Epithelial cell of esophagus (primary cell): ENCODE measurements around the gene NEUROD6.

ENCODE experiments used
- DNase-seq: peaks from one replicate; pipeline ENCODE4 v3.0.0; 2010; ENCODE audit warnings: low read depth
- H3K4me3 ChIP-seq: 2 replicates; pipeline ENCODE4 v1.5.1; 2011; ENCODE audit warnings: mild to moderate bottlenecking, low read length, control low read depth
- TF ChIP-seq, protein P1 (sequence below): IDR thresholded peaks from 2 replicates; pipeline ENCODE4 v1.5.1; 2011; ENCODE audit warnings: low read depth, mild to moderate bottlenecking, low read length, control low read depth, inconsistent platforms; ENCODE audit not compliant: insufficient read depth; ENCODE audit errors: missing control alignments

The NEUROD6 gene

DNA sequence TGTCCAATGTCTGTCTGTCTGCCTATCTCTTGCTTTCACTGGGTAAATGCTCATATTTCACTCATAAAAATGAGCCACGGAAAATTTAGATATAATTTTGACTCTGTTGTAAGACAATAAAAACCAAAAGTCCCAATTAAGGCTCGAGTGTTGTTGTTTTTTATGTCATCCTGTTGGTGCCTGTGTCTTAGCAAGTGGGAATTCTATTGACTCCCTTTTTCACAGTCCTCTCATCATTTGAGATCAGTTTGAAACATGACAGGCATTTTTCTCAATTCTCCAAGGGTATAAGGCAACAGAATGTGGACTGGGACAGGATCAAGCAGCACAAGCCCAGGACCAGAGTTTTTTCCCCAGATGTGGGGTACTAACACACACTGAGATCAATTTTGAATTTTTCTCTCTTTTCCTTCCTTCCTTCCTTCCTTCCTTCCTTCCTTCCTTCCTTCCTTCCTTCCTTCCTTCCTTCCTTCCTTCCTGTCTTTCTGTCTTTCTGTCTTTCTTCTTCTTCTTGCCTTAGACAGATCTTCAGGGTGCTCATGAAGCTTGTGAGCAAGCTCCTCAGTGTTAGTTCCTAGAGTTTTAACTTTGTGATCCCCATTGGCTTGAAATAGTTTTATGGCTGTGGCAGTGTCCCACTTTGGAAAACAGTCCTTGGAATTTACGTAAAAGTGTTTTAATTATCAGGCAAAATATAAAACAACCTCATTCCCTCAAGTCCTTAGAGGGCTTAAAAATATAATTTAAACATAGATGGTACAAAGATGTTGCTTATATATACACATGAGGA is 3.2 kb upstream of the NEUROD6 start:
- no peak for DNase-seq
- H3K4me3 ChIP-seq = no peak overlapping the region
- TF ChIP-seq, protein P1, sequence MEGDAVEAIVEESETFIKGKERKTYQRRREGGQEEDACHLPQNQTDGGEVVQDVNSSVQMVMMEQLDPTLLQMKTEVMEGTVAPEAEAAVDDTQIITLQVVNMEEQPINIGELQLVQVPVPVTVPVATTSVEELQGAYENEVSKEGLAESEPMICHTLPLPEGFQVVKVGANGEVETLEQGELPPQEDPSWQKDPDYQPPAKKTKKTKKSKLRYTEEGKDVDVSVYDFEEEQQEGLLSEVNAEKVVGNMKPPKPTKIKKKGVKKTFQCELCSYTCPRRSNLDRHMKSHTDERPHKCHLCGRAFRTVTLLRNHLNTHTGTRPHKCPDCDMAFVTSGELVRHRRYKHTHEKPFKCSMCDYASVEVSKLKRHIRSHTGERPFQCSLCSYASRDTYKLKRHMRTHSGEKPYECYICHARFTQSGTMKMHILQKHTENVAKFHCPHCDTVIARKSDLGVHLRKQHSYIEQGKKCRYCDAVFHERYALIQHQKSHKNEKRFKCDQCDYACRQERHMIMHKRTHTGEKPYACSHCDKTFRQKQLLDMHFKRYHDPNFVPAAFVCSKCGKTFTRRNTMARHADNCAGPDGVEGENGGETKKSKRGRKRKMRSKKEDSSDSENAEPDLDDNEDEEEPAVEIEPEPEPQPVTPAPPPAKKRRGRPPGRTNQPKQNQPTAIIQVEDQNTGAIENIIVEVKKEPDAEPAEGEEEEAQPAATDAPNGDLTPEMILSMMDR = no peak

DNA sequence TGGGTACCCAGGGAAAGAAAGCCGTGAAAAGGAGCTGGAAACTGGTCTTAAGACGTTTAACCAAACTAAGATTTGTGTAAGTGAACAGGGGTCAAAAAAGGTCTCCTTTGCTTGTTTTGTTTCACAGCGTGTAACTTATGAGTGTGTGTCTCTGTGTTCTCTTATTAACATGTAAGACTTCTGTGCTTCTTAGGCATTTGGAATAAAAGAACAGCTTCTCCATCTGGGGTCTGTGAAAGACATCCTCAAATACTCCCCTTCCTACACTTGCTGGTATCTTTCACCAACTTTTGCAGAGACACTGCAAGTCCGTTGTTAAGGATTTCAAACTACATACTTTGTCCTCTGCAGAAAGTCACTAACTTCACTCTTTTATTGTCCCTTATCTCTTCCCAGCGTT is 615 bp upstream of the NEUROD6 start:
- DNase-seq = no peak
- H3K4me3 ChIP-seq = no peak overlapping the region
- TF ChIP-seq, protein P1 = no peak

DNA sequence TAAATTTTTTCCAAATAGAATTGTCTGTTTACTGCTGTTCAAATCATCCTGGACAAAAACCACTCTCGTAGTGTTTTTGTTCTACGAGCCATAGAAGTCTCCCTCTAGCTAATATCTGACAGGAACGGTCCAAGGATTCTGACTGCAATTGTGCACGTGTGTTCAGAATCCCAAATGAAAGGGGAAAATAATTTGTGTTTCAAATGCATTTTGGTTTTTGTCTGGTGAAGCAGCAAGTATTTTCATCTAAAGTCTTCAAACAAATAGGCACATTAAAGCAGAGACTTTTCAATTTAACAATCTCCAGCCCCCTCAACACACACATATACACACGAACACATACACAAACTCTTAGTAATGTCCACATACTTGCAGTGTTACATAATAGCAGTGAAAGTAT is 475 bp downstream of the NEUROD6 start:
- TF ChIP-seq, protein P1 = no peak
- no peak for DNase-seq

DNA sequence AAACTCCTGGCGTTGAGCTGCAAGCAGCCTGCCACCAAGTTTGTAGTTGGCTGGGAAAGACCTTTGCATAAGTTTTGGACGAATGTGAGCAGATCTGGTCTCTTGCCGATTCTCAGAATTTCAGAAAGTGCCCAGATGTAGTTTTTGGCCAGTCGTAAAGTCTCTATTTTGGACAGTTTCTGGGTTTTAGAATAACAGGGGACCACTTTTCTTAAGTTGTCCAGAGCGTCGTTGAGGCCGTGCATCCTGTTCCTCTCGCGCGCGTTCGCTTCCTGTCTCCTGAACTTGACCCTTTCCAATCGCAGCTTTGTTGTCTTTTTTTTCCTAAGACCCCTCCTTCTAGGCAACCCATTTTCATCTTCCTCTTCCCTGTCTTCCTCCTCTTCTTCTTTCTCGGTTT is 1.8 kb downstream of the NEUROD6 start:
- no peak overlapping the region for H3K4me3 ChIP-seq
- no peak for DNase-seq
- TF ChIP-seq, protein P1 = no peak

More for the DNA sequence above, 475 bp downstream of the NEUROD6 start:
- H3K4me3 ChIP-seq = no peak overlapping the region

DNA sequence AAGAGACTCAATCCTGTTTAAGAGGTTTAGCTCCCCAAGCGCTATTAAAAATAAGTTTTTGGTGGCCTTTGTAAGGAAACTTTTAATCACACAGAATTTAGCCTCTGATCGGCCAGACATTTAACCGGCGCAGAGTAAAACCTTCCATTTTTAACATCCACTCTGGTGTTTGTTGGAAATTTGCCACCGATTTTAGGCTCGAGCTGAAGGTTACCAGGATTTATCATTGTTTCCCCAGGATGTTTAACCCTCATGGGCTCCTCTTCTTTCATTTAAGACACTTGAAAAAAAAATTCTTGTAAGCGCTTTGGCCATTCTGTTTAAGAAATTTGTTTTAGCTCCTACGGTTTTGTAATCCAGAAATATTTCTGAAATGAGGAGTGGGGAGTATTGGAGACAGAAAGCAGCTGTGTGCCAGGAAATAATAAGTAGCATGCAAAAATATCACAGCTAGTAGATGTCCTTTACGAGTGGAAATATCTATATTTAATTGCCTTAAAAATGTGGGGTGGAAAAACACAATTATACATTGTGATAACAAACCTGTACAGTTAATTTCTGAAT is 3.4 kb downstream of the NEUROD6 start:
- TF ChIP-seq, protein P1 = no peak
- H3K4me3 ChIP-seq = no peak overlapping the region
- DNase-seq = no peak

DNA sequence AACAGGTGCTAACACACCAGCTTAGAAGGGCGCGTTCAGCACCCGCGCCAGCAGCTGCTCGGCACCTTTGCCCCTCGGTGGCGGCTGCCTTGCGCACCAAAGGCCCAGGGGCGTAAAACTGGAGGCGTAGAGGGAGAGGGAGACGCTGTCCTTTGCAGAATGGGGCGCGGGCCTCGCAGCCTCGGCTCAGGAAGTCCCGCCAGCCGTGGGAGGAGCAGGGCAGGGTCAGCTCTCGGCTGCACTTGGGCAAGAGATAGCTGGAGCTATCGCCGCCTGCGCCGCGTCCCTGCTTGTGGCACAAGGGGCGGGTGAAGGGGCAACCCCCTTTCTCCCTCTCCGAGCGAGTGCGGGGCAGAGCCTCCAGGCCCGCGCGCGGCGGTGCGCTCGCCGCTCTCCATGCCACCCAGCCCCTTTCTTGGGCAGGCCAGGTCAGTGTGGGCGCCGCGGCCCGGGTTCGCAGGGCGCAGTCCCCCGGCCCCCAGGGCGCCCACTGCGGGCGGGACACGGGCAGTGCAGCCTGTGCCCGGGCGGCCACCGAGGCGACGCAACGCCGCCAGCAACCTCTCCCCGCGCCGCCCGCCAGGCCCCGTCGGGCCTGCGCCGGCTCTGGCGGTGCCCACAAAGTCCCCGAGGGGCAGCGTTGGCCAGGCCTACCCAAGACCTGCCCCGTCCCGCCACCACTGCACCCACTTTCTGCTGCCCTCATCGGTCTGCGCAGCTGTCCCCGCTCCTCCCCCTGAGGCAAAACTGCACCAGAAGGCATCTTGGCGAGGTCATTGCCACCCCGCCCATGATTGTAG is 4.1 kb downstream of the NEUROD6 start:
- TF ChIP-seq, protein P1 = no peak
- no peak overlapping the region for H3K4me3 ChIP-seq
- no peak for DNase-seq

DNA sequence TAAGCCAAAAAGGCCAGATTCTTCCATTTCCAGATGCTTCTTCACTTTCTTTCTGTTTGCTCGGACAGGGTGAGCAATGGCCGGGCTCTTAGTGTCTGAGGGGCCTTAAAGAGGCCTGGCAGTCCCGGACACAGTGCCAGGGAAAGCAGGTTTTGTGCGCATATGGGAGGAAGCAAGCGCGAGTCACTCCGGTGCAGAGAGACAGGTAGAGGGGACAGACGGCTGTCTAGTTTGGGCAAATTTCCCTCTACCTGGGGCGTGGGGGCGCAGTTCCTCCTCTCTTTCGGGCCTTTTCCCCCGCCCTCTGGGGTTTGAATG is 4.7 kb downstream of the NEUROD6 start:
- DNase-seq = no peak
- TF ChIP-seq, protein P1 = no peak
- H3K4me3 ChIP-seq = no peak overlapping the region
